NCI-H460 (cell line): ENCODE data around the gene TRAPPC3. TPM values are rescaled to one million over a fixed set of nuclear protein-coding genes. Genes with fewer than 3 reads are reported as not detected.
A peak's percentile ranks its signal among the peaks of the same experiment; 100 is the strongest.
"Not testable (repeated sequence)": the region's sequence is repeated elsewhere in the genome, so short reads cannot be mapped to it uniquely, and the experiment has no call there.

Source experiments
- DNase-seq: peaks from one replicate; pipeline ENCODE4 v3.0.0-alpha.2; 2016; ENCODE audit warnings: low read depth; ENCODE audit errors: extremely low read depth
- total RNA-seq: library from RNA; depleted of rRNA; stranded (reverse); fragments of >200 nt; shearing (Covaris generic); gene quantifications from 2 replicates; pipeline ENCODE4 v1.2.3, GENCODE V29; 2014

The TRAPPC3 gene
- total RNA-seq, 1 experiment from 2014 or later, result 54.7 TPM

DNA sequence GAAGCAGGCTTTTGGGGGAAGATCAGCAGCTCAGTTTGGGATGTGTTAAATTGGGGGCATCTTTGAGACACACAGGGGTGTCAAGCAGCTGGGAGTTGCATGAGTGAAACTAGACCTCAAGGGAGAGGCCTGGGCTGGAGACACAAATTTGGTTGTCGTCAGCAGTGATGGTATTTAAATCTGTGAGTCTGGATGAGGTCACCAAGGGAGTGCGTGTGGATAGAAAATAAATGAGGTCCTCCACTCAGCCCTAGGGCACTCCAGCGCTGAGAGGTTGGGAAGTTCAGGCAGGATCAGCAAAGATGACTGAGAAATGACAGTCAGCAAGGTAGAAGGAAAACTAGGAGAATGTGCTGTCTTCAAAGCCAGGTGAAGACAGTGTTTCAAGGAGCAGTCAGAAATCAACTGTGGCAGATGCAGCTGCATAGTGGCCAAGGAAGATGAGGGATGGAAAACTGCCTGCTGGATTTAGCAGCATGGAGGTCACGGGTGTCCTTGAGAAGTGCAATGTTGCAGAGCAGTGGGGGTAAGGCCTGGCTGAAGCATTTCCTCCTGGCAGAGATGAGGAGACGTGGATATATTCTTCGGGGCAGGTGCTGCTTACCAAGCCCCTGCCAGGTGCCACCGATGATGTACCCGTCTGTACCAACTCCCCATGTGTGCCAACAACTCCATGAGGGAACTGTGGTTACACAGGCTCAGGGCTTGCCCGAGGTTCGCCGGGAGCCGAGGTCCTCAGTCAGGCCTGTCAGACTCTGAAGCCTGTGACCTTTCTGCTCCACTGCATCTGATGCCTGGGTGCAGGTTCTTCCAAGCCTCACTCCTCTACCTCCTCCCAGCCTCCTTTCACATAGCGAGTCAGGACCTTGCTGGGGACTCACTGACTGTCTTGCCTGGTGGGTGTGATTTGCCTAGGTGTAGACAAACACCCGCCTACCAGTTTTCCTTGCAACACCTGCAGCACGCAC is 17.9 kb upstream of the TRAPPC3 start:
- DNase-seq, result no peak

DNA sequence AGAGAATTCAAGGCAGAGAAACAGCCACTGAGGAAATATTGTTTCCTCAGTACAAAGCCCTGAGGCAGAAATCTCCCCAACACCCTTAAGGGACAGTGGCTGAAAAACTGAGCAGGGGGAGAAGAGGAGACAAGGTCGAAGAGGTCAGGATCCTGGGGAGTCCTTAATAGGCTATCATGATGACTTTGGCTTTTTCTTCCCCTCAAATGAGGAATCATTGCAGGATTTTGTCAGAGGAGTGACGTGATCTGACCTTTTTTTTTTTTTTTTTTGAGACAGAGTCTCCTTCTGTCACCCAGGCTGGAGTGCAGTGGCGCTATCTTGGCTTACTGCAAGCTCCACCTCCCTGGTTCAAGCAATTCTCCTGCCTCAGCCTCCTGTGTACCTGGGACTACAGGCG is 16.9 kb upstream of the TRAPPC3 start:
- no peak for DNase-seq

DNA sequence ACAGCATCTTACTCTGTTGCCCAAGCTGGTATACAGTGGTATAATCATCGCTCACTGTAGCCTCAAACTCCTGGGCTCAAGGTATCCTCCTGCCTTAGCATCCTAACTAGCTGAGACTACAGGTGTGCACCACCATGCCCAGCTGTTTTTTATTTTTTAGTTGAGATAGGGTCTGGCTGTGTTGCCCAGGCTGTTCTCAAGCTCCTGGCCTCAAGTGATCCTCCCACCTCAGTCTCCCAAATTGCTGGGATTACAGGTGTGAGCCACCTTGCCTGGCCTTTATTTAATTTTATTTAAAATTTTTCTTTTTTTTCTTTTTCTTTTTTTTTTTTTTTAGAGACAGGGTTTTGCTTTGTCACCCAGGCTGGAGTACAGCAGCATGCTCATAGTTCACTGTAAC is 15.9 kb upstream of the TRAPPC3 start:
- no peak for DNase-seq

DNA sequence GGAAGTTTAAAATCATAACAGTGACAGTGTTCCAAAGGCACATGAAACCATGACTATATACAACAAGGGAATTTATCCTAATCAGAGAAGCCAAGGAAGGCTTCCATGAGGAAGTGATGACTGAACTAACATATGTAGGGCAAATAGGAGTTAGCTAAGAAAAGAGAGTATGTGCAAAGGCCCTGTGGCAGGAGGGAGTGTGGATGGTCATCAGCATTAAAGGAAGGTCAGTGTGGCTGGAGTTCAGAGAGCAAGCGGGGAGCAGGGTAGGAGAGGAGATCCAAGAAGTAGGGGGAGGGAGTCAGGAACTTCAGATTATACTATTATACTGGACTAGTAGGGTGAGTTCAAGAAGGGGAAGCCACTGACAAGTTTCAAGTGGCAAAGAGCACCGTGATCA is 15.1 kb upstream of the TRAPPC3 start:
- DNase-seq, result no peak

DNA sequence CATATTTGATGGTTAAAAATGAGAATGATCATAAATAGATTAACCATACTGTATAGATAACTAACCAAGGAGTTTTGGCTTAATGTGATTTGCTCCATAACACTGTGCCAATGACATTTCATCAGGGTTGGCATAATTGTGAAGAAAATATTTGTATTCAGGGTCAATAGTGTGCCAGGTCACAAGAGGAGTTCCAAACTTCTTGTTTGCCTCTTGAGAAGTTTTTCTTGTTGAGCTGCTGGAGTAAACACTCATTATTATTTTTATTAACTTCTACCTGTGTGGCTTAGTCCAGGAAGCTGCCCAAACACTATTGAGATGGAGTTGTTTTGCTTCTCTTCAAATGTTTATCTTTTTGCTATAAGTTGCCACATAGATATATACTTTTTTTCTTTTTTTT is 14.1 kb upstream of the TRAPPC3 start:
- no peak for DNase-seq

DNA sequence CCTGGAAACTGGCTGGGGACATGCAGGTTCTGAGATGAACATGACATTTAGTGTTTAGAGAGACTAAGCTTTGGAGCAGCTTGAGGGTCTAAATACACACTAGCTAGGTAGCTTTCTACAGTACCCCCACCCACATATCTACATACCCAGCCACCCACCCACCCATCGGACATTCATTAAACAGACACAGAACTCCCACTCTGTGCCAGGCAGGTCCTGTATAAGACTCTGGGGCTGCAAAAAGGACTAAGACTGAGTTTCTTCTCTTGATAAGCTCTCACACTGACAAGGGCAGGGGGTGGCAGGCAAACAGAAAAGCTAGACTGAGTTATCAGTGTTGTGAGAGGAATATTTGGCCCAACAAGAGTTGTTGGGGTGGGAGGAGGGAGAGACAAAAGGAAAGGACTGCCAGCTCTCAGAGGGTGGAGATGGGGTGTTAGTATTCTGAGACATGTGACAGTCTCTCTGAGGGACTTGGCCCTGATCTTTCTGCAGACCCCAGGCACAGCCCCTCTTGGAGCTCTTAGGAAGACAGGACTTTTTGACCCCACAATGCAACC is 13.5 kb upstream of the TRAPPC3 start:
- DNase-seq, result no peak

DNA sequence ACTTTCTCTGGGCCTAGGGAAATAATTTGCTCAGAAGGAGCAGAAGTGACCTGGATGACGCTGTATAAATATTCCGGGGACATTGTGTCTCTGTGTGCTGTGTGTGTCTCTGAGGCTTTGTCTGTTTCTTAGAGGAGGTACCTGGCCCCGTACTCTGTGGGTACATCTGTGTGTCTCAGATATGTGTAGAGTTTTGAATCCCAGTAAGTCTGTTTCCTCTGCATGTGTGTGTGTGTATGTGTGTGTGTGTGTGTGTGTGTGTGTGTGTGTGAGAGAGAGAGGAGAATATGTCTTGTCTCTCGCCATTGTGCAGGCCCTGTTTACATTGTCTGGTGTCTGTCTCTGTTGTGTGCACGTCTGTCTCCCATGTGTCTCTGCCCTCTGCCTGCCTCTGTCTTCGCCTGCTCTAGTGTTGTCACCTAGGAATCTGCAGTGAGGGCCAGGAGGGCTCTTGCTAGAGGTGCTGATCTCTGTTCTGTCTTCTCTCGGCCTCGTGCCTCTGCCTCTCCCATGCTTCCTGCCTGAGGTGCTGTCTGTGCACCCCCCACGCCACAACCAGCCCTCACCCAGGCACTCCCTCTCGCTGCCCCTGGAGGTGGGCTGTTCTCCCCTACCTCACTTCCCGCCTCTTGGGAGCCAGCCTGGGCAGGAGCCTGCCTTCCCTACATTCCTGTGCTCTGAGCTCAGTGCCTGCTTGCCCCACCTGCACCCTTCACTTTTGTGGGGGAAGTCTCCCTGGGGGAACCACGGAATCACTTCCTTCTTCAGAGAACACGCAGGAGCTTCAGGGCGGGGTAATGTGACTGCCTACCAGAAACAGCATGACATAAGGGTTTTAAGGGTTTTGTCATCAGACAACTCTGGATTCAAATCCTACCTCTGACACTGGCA is 12.6 kb upstream of the TRAPPC3 start:
- no peak for DNase-seq

DNA sequence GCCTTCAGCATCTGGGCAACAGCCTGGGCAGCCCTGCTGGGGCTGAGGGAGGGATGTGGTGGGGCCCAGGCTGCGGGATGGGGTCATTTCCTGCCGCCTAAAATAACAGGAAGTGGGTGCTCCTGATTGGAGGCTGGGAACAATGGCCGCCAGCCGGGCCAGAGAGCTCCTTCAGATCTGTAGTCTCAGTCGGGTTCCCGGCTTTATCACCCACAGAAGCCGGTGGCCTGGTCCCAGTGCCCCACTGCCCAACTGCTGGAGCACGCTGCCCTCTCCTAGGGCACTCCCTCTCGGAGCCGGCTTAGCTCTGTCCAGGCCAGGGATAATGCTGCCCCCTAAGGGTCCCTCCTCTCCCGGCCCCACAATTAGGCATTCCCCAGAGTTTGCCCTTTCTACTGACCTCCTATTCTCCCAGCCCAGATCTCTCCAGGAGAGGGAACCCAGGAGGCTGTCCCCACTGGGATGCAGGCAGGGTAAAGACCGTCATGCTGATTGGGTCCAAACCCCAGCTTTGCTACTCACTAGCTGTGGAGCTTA is 11.7 kb upstream of the TRAPPC3 start:
- no peak for DNase-seq

DNA sequence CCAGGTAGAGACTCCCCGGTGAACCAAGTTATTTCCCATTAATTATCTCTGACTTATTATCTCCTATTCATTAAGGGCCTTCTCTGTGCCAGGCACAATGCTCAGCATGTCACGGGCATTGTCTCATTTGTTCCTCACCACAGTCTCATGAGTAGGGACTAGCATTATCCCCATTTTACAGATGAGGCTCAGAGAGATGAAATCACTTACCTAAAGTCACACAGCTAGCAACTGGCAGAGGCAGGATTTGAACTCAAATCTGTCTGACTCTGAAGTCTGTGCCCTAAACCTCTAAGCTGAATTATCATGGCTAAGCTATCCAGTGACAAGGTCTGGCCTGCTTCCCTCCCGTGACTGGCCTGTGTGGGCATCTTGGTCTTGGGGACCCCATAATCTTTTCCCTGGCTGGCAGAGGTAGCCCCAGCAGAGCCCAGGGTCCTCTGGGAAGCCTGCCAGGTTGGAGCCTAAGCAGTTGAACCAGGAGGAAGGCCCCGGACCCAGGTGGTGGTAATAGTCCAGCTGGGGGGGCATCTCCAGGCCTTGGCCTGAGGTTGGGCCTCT is 11.2 kb upstream of the TRAPPC3 start:
- DNase-seq, result no peak

DNA sequence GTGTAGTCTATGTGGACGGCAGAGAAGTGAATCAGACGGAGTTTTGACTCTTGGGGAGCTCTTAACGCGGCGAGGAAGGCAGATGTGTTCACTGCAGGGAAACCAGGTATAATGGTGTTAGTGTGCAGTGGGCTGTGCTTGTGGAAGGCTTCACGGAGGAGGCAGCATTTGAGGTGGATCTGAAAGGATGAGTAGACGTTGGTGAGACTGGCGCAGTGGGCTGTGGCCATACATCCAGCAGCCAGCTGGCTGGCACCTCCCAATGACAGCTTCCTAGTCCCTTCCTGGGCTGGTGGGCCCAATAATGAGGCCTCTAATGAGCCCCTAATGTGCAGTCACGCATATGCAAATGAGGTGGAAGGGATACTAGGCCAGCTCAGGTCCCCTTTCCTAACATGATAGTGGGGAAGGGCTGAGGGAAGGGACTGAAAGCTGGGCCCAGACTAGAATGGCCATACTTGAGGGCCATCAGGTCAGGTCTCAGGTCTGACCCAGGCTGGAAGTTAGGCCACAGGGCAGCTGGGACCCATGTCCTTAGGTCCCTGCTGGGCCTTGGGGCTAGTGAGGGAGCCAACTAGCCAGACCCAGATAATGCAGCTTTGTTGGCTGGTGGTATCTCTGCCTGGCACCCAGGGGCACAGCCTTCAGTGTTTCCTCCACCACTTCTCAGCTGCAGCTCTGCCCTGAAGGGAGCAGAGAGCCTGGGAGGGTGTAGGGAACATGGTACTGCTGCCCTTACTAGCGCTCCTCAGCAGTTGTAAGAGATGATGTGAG is 10.5 kb upstream of the TRAPPC3 start:
- DNase-seq, result no peak

DNA sequence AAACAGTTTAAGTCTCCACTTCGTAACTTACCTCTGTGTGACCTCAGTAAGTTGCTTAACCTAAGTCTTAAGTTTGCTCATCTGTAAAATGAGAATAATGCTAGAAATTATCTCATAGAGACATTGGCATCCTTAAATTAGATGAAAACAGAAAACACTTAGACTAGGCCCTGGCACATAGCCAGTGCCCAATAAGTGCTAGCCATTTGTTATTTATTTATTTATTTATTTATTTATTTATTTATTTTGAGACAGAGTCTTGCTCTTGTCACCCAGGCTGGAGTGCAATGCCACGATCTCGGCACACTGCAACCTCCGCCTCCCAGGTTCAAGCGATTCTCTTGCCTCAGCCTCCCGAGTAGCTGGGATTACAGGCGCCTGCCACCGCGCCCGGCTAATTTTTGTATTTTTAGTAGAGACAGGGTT is 9.6 kb upstream of the TRAPPC3 start:
- DNase-seq, result not testable (repeated sequence)

DNA sequence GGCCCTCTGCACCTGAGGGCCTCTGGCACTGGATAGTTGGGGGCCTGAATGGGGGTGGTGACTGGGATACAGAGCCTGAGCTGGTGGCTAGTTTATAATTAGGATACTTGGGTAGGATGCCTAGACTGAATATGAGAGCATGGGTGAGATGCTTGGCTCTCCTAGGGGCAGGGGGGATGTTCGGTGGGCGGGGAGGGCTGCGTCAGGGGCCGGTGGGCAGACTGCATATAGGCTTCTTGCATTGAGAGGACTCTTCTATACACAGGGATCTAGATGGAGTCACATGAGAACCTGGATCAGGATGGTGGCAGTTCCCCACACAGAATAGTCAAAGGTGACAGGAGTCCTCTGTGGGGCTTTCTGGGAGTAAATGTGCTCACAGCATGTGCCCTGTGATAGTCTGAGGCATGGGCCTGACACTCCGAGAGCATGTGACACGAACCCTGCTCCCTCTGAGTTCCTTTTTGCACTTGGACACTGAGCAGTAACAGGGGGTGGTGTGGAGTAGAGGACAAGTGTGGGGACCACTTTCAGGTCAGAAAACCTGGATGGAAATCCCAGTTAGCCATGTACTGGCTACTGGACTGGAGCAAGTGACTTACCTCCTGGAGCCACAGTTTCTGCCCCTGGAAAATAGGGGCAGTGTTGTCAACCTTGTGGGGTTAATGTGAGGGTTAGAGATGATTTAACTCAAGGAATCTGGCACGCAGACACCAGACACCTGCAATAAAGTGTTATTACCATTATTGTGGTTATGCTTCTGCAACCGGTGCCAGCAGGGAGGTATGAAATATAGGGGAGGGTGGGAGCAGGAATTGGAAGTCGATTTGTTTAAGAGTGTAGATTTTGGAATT is 8.9 kb upstream of the TRAPPC3 start:
- DNase-seq, result no peak

DNA sequence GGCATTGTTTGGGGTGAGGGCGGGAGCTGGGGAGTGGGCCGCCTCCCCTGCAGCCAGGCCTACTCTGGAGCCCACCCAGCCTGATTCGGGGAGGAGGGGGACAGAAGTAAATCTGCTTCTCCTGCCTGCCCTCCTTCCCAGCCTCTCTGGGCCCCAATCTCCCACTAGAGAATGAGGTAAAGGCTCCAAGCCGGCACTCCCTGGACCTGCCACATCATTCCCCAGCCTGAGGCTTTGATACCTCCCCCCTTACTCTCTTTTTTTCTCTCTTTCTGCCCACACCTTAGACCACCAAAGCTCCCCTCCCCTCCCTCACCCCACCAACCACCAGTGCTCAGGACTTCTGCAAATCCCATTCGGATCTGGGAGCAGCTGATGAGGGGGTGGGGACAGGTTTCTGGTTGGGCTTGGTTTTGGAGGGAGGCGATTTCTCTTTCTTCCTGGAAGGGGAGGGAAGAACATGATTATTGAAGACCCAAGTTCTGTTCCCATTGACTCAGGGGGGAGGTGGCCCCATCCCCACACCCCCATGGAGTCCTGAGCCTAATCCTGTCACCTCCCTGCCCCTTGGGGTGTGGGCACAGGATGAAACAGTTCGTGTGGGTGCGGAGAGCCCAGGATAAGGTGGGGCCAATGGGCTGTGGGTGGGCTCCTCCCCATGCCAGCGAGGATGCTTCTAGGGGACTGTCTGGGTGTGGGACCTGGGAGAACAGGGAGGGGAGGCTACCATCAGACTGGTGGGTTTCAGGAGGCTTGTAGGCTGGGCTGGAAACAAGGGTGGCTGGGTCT is 8.0 kb upstream of the TRAPPC3 start:
- DNase-seq, result no peak

DNA sequence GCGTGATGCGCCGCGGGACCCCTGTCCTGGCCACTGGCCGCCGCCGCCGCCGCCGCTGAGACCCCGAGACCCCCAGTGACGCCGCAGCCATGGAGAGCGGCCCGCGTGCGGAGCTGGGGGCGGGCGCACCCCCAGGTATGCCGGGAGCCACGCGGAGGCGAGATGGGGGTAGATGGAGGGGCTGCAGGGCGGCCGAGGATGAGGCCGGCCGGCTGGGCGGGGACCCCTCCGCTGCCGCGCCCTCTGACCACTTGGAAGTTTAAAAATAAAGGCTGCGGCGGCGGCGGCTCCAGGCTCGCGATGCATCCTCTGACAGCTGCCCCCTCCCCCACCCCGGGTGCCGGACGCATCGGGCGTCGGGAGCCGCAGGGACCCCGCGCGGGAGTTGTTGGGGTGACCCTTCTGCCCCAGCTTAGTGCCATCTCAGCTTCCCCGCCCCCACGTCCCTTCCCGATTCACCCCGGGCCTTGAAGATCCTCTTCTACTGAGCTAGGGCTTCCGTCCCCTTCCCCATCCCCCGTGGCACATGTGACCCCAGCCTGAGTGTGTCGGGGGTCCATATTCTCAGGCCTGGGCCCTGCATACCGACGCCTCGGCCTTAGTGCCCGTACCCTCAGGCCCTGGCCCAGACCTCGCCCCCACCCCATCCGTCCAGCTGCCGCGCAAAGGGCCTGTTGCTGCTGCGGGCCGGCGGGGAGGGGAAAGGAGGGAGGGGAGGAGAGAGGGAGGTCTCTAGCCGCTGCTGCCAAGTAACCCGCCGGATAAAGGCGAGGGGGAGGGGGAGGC is 7.2 kb upstream of the TRAPPC3 start:
- DNase-seq, result no peak

DNA sequence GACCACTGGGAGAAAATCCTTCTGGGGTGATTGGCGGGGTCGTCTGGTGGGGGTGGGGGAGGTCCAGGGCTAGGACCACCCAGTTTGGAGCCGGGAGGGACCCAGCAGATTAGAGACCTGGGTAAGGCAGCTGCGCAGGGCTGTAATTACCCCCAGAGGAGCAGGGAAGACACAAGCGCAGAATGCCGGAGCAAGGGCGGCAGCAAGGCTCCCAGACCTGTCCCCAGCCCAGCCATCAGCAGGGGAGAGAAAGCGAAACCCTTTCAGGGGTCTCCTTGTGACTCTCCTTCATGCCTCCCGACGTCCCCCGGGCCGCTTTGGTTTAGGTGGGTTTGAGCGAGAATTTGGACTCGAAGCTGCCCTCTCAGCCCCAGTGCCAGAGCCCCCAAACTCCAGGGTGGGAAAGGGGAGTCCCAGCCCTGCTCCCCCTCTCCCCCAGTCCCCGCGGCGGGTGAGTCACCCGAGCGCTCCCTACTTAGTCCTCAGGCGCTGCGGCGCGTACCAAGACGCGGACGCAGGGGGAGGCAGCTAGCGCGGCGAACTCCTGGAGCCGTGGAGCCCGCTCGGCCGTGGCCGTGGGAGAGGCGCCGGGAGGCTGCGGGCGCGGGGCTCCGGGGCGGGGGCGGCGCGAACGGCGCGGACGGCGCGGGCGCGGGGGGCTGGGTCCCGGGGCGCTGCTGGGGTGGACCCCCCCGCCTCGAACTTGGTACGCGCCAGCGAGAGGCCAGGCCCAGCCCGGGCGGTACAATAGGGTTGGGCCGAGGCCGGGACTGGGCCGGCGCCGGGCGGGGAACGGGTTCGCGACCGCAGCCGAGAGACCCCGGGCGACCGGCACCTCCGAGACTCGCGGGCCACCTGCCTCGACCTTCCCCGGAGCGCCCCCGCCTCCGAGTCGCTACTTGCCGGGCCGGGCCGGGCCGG is 6.4 kb upstream of the TRAPPC3 start, which contains the start of gene MAP7D1:
MAP7D1 (plus strand) TSS at position 753 of the 921 bp plus-strand sequence. CDS start 258 bp downstream, outside the sequence.
- DNase-seq, result peak; percentile 58
